HCT116 (cell line): ENCODE results near the gene KCTD10.

Experiments
- EZH2phosphoT487 ChIP-seq: fragments of 200-600 bp; IDR thresholded peaks from 2 replicates; pipeline ENCODE4 v1.6.1; 2018; ENCODE audit warnings: antibody characterized with exemption, borderline replicate concordance
- JUND ChIP-seq: IDR thresholded peaks from 2 replicates; pipeline ENCODE4 v1.6.1; 2012
- MAX ChIP-seq: IDR thresholded peaks from 2 replicates; pipeline ENCODE4 v1.6.1; 2012
- POLR2A ChIP-seq: IDR thresholded peaks from 2 replicates; pipeline ENCODE4 v1.7.0; 2011; ENCODE audit warnings: borderline replicate concordance; ENCODE audit not compliant: insufficient read depth, insufficient read length; ENCODE audit errors: extremely low read depth
- RAD21 ChIP-seq: IDR thresholded peaks from 2 replicates; pipeline ENCODE4 v1.6.1; 2012; ENCODE audit warnings: low read depth, mild to moderate bottlenecking
- SIN3A ChIP-seq: IDR thresholded peaks from 2 replicates; pipeline ENCODE4 v1.6.1; 2012; ENCODE audit warnings: low read depth
- YY1 ChIP-seq: IDR thresholded peaks from 2 replicates; pipeline ENCODE4 v1.6.1; 2011; ENCODE audit warnings: low read length, low read depth, moderate library complexity, mild to moderate bottlenecking; ENCODE audit not compliant: insufficient replicate concordance; ENCODE audit errors: extremely low read depth
- ZFX ChIP-seq: fragments of 450-650 bp; IDR thresholded peaks from 2 replicates; pipeline ENCODE4 v1.6.1; 2017
- ZNF274 ChIP-seq: fragments of 200-500 bp; sonication (Bioruptor generic); IDR thresholded peaks from 2 replicates; pipeline ENCODE4 v1.6.1; 2014; ENCODE audit warnings: mild to moderate bottlenecking, low read depth, low read length, inconsistent platforms
- TF ChIP-seq, protein P1 (sequence below): IDR thresholded peaks from 2 replicates; pipeline ENCODE4 v1.6.1; 2012; ENCODE audit warnings: low read depth
- TF ChIP-seq, protein P2 (sequence below), 3 experiments: fragments of 200-600 bp in 1 of 3; sonication (generic) in 1 of 3; IDR thresholded peaks in 2 of 3; conservative IDR thresholded peaks in 1 of 3; 2 replicates each; pipeline ENCODE4 v1.5.1; 2012 to 2017; ENCODE audit warnings: low read depth in 2 of 3, low read length in 2 of 3, antibody characterized with exemption in 1 of 3, borderline replicate concordance in 1 of 3, control low read depth in 1 of 3, mild to moderate bottlenecking in 1 of 3, mixed read lengths in 1 of 3, mixed run types in 1 of 3, moderate library complexity in 1 of 3; ENCODE audit not compliant: insufficient read depth in 1 of 3

GRCh38 chr12:109519787-109520186, 42.7 kb upstream of the KCTD10 start:
- TF ChIP-seq, protein P1, sequence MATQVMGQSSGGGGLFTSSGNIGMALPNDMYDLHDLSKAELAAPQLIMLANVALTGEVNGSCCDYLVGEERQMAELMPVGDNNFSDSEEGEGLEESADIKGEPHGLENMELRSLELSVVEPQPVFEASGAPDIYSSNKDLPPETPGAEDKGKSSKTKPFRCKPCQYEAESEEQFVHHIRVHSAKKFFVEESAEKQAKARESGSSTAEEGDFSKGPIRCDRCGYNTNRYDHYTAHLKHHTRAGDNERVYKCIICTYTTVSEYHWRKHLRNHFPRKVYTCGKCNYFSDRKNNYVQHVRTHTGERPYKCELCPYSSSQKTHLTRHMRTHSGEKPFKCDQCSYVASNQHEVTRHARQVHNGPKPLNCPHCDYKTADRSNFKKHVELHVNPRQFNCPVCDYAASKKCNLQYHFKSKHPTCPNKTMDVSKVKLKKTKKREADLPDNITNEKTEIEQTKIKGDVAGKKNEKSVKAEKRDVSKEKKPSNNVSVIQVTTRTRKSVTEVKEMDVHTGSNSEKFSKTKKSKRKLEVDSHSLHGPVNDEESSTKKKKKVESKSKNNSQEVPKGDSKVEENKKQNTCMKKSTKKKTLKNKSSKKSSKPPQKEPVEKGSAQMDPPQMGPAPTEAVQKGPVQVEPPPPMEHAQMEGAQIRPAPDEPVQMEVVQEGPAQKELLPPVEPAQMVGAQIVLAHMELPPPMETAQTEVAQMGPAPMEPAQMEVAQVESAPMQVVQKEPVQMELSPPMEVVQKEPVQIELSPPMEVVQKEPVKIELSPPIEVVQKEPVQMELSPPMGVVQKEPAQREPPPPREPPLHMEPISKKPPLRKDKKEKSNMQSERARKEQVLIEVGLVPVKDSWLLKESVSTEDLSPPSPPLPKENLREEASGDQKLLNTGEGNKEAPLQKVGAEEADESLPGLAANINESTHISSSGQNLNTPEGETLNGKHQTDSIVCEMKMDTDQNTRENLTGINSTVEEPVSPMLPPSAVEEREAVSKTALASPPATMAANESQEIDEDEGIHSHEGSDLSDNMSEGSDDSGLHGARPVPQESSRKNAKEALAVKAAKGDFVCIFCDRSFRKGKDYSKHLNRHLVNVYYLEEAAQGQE, result no peak
- TF ChIP-seq, protein P2, sequence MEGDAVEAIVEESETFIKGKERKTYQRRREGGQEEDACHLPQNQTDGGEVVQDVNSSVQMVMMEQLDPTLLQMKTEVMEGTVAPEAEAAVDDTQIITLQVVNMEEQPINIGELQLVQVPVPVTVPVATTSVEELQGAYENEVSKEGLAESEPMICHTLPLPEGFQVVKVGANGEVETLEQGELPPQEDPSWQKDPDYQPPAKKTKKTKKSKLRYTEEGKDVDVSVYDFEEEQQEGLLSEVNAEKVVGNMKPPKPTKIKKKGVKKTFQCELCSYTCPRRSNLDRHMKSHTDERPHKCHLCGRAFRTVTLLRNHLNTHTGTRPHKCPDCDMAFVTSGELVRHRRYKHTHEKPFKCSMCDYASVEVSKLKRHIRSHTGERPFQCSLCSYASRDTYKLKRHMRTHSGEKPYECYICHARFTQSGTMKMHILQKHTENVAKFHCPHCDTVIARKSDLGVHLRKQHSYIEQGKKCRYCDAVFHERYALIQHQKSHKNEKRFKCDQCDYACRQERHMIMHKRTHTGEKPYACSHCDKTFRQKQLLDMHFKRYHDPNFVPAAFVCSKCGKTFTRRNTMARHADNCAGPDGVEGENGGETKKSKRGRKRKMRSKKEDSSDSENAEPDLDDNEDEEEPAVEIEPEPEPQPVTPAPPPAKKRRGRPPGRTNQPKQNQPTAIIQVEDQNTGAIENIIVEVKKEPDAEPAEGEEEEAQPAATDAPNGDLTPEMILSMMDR (IDR thresholded peaks at IDR 0.05 in 2 of 3, conservative IDR thresholded peaks at IDR 0.05 in 1 of 3; ENCODE audit: borderline replicate concordance in 1 of 3, insufficient read depth in 1 of 3, low read depth in 2 of 3, low read length in 2 of 3), result no peak
- TF ChIP-seq EZH2phosphoT487 (no peak), ZNF274 (no peak), POLR2A (no peak), YY1 (no peak), MAX (no peak), RAD21 (no peak), ZFX (no peak), SIN3A (no peak), JUND (no peak)
